HPDE6-E6E7 (cell line): Measurements from ENCODE around the gene CREBBP.

Experiments
- DNase-seq: peaks from one replicate; pipeline ENCODE4 v3.0.0; 2011; ENCODE audit warnings: missing footprints; ENCODE audit errors: extremely low spot score

The CREBBP gene

GRCh38 chr16:3856367-3857141, 24.0 kb downstream of the CREBBP start:
- DNase-seq = no peak

GRCh38 chr16:3854750-3855541, 25.6 kb downstream of the CREBBP start:
- no peak for DNase-seq

GRCh38 chr16:3850544-3850899, 30.0 kb downstream of the CREBBP start:
- no peak for DNase-seq

DNA sequence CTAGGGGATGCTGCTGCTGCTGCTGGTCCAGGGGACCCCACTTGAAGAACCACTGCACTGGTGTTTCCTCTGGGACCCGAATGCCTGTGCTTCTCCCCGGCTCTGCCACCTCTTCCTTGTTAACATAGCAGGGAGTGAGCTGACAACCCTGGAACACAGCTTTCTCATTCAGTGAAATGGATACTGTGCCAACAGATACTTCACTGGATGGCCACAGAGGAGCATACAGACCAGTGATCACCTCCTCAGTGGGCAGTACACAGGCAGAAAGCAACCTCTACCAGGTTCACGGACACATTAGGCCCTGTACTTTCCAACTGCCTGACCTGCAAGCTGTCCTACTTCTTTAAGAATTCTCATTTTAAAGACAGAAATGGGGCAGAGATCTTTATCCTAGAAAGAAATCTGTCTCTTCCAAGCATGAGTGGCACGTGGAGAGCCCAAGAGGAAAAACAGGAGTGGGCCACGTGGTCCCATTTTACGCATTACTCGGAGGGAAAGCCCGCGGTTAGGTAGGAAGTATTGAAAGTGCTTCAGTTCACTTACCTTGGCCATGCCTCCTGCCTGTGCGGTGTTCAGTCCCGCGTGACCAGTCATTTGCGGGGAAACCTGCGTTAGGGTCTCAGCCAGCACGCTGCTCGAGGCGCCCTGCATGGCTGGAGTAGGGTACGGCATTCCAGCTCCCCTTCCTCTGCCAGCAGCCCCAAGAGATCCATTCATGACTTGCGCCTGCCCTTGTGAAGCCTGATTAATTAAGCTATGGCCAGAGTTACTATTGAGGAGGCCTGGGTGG, 30.6 kb downstream of the CREBBP start:
- DNase-seq = no peak

DNA sequence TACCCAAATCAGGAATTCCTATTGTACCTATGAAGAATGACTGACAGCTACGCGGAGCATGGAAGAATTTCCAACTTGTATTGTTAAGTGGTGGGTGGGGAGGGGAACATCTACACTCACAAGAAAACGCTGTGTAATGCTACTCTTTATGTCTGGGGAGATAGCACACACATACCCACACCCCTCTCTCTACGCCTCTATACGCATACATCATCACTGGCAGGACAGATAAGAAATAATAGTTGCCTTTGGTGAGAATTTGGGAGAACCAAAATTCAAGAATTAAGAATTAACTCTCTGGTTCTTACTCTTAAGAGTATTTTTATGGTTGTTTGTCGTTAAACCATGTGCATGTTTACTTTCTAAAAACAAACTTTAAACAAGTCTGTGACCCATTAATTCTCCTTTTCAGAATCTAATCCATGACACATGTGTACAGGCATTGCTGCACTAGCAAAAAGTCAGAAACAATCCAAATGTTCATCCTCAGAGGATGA, 33.9 kb downstream of the CREBBP start:
- DNase-seq = no peak

- DNase-seq = no peak
Observed at GRCh38 chr16:3846087-3846486, 34.4 kb downstream of the CREBBP start.

GRCh38 chr16:3842994-3843393, 37.5 kb downstream of the CREBBP start:
- no peak for DNase-seq

DNA sequence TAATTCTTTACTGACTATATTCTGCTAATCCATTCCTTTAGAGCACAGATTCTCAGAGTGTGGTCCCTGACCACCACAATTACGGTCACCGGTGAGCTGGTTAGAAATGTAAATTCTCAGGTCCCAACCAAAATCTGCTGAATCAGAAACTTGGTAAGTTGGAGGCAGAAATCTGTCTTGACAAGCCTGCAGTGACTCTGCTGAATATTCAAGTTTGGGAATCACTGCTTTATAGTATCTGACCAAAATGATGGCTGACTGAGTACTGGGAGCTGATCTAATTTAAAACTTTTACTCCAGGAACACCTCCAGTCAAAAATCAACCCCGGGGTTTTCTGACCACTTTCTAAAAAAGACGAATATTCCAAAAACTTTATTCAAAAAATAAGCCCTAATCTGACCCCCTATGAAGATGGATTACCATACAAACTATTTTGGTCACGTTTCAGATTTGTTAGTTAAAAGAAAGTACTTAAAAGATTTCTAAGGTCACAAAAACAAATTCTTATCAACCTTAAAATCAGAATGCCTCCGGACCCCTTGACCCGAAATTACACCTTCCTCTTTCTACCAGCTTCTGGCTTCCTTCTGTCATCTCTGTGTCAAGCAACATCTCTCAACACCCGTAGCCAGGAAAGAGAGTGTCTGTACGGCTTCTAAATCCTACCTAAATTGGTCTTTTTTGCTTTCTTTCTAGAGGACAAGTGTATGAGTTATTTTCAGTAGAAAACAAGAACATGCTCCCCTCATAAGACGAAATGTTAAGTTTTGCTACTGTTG, 38.6 kb downstream of the CREBBP start:
- no peak for DNase-seq

DNA sequence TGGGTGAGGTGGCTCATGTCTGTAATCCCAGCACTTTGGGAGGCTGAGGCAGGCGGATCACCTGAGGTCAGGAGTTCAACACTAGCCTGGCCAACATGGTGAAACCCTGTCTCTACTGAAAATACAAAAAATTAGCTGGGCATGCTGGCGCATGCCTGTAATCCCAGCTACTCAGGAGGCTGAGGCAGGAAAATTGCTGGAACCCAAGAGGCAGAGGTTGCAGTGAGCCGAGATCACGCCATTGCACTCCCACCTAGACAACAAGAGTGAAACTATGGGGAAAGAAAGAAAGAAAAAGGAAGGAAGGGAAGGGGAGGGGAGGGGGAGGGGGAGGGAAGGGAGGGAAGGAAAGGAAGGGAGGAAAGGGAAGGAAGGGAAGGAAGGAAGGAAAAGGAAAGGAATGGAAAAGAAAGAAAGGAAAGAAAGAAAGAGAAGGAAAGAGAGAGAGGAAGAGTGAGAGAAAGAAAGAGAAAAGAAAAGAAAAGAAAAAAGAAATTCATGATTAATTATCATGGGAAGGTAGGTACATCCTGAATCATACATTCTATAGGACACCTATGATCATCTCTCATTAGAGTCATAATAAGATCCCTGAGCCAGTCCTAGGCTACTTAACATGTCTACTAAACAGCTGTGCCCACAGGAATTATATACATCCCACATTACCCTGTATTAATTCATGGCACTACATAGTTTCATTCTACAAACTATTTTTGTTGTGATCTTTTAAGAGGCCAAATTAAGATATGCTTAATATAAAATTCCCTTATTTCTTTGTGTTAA, 40.9 kb downstream of the CREBBP start:
- DNase-seq = no peak

DNA sequence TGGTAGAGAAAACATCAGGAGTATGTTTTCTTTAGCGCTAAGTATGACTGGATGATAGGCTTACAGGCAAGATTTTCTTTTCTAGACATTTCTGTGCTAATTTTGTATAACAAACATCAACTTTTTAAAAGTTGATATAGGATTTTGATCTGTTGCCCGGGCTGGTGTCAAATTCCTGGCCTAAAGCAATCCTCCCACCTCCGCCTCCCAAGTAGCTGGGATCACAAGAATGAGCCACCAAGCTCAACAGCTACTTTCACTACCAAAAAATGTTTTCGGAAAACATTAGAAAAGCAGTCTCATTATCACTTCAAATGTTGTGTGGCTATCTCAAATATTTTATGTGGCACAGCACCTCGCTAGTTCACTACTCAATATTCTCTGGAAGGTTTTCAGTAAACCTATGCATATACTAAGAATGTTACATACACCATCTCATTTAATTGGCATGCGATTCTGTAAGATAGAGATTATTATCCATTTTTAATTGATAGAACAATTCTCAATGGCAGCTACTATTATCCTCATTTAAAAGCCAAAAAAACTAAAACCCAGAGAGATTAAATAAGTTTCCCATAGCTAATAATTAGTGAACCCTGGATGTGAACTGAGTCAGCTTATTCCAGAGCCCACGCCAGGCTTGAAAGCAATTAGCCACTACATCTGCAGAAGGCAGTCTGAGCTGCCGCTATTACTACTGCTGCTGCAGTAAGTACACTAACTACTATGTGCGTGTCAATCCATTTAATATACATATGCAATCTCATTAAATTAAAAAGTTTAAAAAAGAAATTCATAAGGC, 41.7 kb downstream of the CREBBP start:
- DNase-seq = no peak

DNA sequence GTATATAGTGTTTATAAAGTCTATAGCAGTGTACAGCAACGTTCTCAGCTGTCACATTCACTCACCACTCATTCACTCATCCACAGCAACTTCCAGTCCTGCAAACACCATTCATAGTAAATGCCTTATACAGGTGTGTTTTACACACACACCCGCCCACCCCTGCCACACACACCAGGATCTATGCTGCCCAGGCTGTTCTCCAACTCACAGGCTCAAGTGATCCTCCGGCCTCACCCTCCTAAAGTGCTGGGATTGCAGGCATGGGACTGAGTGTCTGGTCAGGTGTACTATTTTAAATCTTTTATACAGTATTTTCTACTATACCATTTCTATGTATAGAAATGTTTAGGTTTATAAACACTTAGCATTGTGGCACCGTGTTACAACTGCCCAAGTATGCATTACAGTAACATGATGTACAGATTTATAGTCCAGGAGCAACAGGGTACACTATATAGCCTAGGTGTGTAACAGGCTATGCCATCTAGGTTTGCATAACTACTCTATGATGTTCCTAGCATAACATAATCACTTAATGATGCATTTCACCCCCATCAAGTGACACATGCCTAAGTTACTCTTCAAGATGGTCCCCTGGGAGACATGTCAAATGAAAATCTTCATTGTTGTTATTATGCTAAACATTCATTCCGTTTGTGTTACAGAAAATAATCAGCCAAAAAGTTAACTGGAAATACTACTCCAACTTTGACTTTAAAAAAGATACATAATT, 42.5 kb downstream of the CREBBP start:
- no peak for DNase-seq

DNA sequence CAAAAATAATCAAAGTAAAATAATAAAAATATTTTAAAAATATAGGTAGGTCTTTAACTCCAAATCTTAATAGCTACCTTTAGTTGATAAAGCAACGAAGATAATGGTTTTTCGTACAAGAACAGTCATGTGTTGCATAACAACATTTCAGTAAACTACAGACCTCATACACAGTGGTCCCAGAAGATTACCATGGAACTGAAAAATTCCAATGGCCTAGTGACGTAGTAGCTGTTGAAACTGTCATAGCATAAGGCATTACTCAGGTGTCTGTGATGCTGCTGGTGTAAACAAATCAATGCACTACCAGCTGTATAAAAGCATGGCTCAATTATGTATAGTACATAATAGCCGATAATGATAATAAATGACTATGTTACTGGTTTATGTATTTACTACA, 43.9 kb downstream of the CREBBP start:
- DNase-seq = no peak

DNA sequence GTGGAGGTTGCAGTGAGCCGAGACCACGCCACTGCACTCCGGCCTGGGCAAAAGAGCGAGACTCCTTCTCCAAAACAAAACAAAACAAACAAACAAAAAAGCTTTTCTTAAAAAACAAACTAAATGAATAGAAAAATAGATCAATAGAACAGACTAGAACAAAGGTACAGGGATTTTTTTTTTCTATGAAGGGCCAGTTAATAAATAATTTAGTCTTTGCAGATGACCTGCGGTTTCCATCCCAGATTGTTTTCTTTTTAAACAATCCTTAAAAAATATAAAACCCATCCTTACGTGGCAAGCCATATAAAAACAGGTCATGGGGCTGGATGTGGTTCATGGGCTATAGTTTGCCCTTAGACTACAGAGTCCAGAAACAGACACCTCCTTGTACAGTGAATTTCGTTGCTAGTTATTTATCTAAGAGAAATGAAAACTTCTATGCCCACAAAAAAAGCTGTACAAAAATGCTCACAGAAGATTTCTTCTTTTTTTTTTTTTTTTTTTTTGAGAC, 45.4 kb downstream of the CREBBP start:
- no peak for DNase-seq

- no peak for DNase-seq
Observed at GRCh38 chr16:3832668-3833067, 47.8 kb downstream of the CREBBP start.

DNA sequence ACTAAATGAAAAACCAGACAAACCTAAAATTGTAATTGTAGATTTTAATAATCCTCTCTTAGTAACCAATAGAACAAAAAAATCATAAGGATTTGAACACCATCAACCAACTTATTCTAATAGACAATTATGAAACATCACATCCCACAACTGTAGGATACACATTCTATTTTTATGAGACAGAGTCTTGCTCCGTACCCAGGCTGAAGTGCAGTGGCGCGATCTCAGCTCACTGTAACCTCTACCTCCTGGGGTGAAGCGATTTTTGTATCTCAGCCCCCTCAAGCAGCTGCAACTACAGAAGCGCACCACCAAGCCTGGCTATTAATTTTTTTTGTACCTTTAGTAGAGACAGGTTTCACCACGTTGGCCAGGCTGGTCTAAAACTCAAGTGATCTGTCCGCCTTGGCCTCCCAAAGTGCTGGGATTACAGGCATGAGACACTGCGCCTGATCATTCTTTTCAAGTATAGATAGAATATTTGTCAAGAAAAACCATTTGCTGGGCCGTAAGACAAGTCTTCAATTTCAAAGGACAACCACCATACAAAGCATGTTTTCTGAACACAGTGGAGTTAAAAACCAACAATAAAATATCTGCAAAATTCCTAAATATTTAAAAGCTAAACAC, 49.8 kb downstream of the CREBBP start:
- DNase-seq = no peak

GRCh38 chr16:3829631-3830536, 50.6 kb downstream of the CREBBP start:
- DNase-seq = no peak

GRCh38 chr16:3825940-3826339, 54.6 kb downstream of the CREBBP start:
- no peak for DNase-seq
